Stimulated activated CD8-positive, alpha-beta memory T cell treated with anti-CD3 and anti-CD28 coated beads, Interleukin-15, amount 100 ng/mL, for 48 hours (primary cell): Measurements from ENCODE around the gene ZNF189.

Source experiments
- DNase-seq, 2 donors: peaks; one replicate each; pipeline ENCODE4 v3.0.0-alpha.2; 2020; ENCODE audit warnings: low read depth in 2 of 2

Gene ZNF189

DNA sequence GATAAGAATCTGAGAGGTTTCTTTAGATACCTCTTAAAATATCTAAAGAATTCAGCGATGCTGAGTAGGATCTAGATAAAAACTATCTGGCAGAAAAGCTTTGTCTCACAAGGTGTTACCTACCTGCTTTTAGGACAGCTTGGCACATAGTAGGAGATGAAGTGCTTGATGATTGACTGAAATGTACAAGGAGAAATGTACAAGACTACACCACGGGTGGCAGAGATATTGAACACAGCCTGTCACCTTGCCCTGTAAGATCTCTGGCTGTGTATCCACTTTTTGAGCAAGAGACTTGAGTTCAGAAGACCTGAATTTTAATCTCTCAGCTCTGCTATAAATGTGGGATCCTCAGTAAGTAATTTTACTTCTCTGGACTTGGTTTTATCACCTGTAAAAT is 21.2 kb downstream of the ZNF189 start:
- DNase-seq = no peak

DNA sequence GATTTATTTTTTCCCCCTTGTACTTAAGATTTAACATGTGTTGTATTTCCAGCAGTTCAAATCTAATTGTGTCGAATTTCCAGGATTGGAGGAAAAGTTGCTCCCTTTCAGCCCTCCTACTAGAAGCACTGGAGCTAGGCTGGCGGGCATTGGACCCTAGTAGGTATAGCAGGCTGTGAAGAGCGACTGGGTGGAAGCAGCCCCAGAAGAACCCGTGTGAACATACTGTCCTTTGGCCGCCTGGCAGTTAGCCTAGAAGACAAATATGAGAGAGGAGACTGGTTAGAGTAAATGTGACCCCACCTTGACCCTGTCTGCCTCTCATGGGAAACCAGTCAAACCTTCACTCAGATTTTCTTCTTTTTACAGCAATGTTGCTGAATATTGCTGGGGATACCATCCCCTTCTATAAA is 23.0 kb downstream of the ZNF189 start:
- no peak for DNase-seq

DNA sequence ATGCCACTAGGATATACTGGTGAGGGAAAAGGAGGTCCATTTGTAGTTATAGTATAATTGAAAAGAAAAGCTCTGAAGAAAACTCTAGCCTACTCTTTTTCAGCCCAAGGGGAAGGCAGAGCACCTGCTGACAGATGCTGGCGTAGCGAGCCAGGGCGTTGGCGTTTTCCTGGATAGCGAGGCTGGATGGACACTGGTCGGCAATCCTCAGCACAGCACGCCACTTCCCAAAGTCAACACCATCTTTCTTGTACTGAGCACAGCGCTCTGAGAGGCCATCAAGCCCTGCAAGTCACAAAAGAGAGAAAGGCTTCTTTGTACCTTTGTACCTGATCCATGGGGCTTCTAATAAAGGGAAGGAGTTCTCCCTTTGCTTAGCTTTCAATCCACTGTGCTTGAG is 28.7 kb downstream of the ZNF189 start:
- DNase-seq = no peak

DNA sequence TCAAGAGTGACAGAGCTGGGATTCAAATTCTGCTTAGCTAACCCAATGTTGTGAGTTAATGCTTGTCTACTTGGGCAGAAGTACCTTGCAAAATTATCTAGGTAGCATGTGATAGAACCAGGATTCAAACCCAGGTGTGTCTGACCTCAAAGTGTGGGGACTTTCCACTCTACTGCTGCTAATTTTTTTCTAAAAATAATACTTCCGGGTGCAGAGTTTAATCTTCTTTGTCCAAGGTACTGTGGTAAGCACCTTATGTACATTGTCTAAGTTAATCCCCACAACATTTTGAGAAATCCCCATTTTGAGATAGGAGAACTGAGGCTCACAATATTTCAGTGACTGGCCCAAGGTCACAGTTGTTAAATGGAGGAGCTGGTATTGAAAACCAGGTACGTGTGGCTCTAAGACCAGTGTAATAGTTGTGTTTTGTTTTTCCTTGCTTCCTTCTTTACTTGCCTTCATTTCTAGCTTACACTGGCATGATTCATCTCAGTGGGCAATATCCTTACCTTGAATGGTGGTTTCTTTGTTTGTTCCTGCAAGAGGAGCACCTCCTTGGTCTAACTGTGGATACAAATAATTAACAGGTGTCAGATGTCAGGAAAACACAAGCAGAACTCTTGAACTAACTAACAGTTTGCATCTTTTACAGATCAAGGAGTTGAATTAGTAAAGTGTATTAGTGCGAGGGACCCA is 29.5 kb downstream of the ZNF189 start:
- no peak for DNase-seq

DNA sequence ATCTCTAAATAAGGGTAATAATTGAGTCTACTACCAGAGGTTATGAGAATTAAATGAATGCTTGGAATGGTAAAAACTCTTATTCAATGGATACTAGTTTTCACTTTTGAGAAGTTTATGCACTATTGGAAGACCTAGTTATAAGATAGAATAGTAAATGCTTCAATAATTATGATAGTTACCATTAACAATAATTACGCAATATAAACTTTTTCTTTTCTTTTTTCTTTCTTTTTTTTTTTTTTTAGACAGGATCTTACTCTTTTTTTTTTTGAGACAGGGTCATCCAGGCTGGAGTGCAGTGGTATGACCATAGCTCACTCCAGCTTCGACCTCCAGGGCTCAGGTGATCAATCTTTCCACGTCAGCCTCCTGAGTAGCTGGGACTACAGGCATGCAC is 30.3 kb downstream of the ZNF189 start:
- no peak for DNase-seq

DNA sequence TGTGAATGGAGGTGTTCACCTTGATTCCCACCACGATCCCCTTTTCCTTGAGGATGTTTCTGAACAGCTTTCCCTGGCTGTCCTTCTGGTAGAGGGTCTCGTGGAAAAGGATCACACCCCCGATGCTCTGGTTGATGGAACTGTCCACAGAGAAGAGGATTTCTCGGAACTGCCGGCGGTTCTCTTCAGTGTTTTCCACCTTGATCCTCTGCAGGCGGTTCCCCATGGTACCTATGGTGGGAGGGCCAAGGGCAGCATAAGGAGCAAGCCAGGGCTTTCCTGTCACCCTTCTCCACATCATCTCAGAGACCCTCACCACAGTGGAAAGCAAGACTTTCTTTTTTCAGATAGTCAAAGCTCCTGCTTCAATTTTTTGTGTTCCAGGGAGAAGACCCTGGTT is 31.1 kb downstream of the ZNF189 start:
- no peak for DNase-seq

DNA sequence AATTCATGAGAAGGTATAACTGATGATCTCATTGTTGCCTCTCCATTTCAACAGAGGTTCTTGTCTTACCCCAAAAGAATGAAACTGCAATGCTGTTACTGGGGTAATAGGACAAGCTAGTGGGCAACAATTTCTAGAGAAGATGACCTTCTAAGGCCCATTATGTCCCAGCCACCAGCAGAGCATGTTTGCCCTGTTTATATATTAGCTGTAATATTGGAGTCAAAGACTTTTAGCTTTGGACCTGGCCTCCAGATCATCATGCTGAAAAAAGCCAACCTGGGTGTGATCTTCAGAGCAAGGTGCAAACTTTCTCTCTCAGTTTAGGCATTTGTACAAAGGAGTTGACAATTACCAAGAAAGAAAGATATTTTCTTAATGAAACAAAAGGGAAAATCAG is 33.5 kb downstream of the ZNF189 start:
- no peak for DNase-seq

DNA sequence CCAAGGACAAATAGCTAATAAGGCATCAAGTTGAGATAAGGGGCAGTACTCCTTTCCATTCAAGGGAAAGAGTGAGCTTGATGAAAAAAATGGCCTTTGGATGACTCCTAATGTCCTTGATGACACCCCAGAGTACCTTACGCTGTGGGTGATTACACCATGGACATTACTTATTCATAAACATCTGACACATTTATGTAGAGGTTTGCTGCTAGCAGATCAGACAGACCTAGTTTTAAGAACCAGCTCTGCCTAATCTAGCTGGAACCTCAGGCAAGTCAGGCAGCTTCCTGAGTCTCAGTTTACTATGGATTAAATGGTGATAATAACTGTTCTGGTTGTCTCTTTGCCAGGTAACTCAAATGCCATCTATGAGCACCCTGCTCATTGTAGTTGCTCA is 34.1 kb downstream of the ZNF189 start:
- DNase-seq = no peak

DNA sequence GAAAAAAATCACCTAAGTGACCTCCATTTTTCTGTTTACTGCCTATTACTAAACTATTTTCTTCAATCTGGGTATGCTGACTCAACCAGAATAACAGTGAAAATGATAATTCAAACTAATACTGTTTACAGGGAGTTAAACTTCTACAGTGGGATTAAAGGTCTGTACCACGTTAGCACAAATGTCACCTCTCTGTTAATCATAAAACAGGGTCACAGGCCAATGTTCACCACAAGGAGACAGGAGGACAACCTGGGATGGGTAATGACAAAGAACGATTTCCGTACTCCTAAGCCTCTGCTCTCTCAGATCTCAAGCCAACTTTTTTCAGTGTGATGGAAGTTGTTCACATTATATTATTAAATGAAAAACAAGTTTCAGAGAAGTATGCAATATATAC is 34.6 kb downstream of the ZNF189 start:
- no peak for DNase-seq

DNA sequence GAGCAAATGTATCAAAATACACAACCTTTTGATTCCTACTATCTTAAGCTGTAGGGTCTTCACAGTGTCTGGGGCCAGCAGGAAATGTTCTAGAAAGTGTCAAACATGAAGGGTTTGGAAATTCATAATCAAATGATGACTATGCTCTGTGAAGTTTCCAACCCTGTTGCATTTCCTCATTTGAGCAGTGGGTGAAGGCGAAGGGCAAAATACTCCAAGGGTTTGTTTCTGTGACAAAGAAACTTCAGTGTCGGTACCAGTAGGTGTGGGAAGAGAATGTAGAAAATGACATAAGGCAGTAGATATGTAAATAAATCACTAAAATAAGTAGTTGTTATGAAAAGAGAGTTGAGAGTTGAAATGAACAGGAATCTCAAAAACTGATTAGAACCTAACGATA is 36.3 kb downstream of the ZNF189 start:
- no peak for DNase-seq

DNA sequence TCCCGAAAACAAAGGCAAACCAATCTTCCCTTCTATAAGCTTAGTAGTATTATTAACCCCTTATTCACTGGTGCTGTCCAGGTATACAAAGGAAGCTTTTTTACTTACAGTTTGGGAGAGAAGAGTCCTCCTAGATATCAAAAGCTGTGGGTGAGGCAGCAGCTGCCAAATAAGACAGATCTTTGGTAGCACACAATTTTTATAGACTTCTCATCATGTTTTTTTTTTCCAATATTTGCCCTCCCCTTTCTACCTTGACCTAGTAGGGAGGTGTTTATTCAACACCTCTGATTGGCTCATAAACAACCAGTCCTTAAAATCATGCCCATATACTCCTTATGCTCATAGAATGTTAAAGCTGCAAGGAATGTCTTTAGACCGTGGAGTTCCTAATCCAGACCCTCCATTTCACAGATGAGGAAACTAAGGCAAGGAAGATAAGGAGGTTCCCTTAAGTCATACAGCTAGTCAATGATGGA is 37.0 kb downstream of the ZNF189 start, which contains the start of gene ALDOB:
Gene ALDOB, minus strand, starts transcription at position 174 of the 479 bp plus-strand sequence. CDS start 4,887 bp downstream, outside the sequence.
- DNase-seq = no peak

DNA sequence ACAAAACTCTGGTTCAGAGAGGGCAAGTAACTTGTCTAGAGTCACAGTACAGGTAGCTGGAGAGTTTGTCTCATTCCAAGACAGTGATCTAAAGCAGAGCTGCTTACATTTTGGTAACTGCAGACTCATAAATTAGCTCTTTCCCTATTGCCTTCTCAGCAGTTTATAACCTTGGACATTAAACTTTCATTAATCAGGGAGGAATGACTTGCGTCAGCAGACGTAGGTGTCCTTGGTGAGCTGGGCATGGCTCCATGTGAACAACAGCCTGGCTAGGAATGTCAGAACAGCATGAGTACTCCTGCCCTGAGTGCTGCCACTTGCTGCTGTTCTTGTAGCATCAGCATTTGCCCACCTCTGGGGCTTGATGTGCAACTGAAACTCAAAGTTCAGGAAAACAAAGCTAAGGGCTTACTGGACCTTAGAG is 39.2 kb downstream of the ZNF189 start:
- DNase-seq = no peak

DNA sequence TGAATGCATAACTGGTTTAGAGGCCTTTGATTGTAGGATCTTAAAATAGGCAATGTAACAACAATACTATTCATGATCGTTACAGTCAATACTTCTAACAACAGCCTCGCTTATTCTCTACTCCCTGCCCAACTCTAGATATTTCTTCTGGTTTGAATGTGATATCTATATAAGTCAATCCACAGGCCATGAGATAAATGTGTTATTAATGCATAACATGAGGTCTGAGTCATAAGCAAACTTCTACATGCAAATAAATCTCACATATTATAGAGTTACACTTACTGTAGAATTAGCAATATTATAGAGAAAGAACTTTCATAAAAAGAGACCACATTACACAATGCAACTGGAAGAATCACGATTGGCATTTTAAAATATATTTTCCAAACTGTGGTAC is 39.9 kb downstream of the ZNF189 start:
- DNase-seq = no peak

DNA sequence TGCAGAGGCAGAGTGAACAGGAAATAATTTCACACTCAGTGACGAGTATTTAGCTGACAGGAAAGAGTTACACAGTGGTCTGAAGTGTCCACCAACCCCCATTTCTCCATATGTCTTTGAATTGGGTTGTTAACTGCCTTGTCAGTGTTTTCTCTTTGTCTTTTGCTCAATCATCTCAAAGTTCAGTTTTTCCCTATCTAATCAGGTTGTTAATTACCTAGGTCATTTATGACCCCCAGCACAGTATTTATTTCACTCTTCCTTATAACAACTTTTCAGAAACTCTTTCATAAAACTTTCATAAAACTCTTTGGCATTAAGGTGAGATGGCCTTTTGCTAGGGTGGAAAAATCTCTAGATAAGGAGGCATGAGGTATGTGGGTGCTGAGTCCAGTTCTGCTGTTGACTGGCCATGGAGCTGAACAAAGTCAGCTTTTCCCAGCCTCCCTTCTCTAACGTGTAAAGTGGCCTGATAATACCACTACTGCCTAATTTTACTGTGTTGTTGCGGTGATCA is 42.1 kb downstream of the ZNF189 start:
- DNase-seq = no peak

DNA sequence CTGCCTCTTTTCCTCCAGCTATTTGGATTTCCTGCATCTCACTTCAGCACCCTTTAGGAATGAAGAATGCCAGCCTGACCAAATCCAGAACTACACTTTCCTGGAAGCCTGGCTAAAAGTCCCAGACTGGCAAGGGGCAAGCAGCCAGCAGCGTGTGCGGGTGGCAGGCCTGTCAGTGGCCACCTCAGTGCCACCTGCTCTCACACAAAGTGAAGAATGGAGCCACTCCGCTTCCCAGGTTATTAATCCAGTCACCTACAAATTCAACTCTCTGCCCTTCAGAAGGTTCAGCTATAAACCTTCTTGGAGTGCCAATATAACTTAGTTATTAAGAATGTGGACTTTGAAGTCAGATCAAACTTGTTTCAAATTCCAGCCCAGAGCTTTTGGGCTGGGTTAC is 43.7 kb downstream of the ZNF189 start:
- no peak for DNase-seq

DNA sequence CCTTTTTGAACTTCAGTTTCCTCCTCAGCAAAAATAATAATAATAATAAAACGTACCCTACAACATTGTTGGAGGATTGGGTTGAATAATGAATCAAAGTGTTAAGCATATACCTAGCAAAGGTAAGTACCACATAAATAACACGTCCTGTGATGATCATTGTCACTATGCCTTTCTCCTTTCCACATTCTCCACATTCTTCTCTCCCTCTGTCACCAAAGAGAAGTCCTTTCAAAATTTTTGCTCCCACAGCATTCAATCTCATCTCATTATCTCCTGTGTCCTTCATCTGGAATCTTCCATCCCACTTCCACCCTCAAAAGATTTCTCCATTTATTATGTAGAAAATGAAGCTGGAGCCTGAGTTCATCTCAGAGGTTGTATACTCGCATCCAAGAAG is 44.1 kb downstream of the ZNF189 start:
- DNase-seq = no peak

DNA sequence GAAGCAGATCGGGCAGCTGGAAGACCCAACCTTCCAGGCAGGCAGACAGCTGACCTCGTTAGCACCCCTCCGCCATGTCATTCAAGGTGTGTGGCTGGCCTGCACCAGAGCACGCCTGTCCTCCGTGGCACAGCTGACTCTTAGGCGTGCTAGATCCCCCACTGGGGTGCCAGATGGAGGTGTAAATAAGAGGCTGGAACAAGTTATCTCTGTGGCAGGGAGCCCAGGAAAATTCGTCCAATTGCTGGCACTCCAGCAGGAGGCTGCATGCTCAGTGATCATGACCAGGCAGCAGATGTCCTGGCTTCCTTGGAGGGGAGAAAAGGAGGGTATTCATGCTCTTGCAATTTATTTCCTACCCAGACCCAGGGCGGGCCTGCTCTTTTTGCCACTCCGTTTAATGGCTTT is 44.7 kb downstream of the ZNF189 start:
- DNase-seq = no peak

DNA sequence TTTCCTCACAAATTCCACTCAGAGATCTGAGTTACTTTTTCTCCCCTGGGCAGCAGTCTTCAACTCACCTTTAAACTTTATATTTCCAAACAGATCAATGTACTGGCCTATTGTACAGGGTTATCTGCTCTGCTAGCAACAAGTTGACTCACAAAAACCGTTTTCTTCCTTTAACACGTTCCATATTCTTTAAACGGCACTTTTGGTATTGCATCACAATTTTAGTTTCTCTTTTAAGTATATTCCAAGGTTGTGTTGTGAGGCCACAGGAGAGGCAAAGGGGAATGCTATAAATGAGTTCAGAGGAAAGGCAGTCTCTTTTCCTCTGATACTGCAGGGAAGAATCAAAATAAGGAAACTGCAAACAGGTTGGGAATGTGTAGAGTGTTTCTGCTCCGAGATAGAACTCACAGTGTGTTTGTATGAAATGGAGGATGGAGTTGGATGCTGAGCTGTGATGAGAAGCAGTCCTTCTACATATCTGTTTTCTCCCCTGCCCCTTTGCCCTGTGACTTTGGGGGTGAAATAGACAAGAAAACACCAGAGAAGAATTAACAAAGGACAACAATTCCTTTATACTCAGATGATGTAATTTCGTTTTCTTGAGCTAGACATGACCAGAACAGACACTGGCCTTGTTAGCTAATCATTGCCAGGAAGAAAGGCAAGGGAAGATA is 46.8 kb downstream of the ZNF189 start:
- DNase-seq = no peak

DNA sequence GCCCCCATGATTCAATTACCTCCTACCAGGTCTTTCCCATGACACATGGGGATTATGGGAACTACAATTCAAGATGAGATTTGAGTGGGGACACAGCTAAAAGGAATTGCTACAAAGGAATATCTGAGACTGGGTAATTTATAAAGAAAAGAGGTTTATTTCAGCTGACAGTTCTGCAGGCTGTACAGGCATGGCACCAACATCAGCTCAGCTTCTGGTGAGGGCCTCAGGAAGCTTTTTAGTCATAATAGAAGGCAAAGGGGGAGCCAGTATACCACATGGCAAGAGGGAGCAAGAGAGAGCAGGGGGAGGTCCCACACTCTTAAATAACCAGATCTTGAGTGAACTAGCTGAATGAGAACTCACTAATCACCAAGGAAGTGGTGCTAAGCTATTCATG is 48.1 kb downstream of the ZNF189 start:
- no peak for DNase-seq

DNA sequence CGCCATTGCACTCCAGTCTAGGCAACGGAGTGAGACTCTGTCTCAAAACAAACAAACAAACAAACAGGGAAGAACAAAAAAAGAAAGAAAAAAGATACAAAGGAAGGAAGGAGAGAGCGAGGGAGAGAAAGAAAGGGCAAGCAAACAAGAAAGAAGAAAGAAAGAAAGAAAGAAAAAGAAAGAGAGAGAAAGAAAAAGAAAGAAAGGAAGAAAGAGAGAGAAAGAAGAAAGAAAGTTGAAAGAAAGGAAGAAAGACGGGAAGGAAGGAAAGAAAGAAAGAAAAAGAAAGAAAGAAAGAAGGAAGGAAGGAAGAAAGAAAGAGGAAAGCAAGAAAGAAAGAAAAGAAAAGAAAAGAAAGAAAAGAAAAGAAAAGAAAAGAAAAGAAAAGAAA is 50.0 kb downstream of the ZNF189 start:
- no peak for DNase-seq

DNA sequence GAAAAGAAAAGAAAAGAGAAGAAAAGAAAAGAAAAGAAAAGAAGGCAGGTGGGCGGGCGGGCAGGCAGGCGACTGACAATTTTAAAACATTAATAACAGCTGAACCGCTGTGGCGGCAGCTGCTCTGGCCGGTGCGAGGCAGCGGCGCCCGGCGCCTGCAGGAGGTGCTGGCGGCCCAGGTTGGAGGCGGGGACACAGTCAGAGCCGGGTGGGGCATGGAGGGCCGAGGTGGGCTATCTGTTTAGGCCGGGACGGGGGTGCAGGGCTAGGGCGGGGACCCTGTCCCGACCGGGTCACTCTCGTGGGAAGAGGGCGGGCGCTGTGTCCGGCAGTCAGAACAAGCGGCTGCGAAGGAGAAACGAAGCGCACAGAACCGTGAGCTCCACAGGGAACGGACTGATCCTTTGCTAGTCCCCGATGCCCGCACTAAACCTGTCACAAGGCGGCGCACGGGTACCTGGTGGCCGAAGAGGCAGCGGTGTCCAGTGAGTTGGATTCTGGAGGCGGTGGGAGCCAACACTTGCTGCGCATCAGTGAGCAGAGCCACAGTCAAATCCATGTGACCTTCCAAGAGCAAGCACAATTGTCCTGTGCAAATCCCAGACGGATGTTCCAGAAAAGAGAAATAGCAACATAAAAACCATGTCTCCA is 50.5 kb downstream of the ZNF189 start:
- DNase-seq = peak; percentile 38 to 48

DNA sequence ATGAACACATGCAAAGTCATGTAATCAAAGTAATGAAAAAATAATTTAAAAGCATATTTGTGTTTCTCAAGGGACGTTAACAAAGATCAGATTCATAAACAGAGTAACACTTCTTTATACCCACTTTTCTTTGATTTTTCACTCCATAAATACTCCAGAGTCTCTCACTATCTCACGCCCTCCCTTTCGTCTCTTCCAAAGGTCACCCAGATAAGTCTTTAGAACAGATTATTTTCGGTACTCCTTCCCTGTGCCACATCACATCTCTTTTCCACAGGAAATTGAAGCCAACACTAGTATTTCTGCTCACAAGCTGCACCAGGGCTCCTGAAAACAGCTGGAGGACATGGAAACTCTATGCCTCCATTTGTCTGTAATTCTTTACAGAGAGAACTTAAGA is 52.3 kb downstream of the ZNF189 start:
- DNase-seq = no peak

DNA sequence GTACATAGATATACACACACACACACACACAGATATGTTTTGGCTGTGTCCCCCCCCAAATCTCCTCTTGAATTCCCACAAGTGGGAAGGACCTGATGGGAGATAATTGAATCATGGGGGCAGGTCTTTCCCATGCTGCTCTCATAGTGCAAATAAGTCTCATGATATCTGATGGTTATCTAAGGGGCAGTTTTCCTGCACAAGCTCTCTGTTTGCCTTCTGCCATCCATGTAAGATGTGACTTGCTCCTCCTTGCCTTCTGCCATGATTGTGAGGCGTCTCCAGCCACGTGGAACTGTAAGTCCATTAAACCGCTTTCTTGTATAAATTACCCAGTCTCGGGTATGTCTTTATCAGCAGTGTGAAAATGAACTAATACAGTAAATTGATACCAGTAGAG is 52.8 kb downstream of the ZNF189 start:
- DNase-seq = no peak
